ENCODE measurements around the gene GUCY1A1. TPM values are rescaled to one million over a fixed set of nuclear protein-coding genes. Genes with fewer than 3 reads are reported as not detected.

Gene GUCY1A1
- total RNA-seq, 4 donors from 2014 or later: 2.3 to 14.9 (median 7.8) TPM

DNA sequence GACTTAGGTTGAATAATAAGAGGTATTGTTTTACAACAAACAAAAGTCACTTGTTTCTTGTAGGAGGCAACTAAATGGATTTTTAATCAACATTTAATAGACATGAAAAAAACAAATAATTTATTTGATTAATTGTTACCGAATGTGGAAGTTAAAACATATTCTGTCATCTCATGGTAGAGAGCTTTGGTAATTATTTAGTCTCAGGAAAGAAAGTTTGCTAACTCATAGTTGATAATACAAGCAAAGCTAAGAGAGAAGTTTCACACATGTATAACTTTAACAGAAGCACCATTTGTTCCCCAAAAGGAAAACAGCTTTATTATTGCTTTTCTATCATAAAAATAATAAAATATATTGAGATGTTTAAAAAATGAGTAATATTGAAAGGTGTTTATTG is 44.9 kb downstream of the GUCY1A1 start:
- no peaks in the 10 kb centered on the region for H3K4me1 ChIP-seq
- no peak overlapping the region for H3K4me3 ChIP-seq
- H3K9me3 ChIP-seq: no peaks in the 10 kb centered on the region
- no peak overlapping the region for H3K27ac ChIP-seq
- DNase-seq: no peak
- no peaks in the 10 kb centered on the region for H3K27me3 ChIP-seq
- H3K36me3 ChIP-seq: no peaks in the 10 kb centered on the region
- TF ChIP-seq, protein P1, sequence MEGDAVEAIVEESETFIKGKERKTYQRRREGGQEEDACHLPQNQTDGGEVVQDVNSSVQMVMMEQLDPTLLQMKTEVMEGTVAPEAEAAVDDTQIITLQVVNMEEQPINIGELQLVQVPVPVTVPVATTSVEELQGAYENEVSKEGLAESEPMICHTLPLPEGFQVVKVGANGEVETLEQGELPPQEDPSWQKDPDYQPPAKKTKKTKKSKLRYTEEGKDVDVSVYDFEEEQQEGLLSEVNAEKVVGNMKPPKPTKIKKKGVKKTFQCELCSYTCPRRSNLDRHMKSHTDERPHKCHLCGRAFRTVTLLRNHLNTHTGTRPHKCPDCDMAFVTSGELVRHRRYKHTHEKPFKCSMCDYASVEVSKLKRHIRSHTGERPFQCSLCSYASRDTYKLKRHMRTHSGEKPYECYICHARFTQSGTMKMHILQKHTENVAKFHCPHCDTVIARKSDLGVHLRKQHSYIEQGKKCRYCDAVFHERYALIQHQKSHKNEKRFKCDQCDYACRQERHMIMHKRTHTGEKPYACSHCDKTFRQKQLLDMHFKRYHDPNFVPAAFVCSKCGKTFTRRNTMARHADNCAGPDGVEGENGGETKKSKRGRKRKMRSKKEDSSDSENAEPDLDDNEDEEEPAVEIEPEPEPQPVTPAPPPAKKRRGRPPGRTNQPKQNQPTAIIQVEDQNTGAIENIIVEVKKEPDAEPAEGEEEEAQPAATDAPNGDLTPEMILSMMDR (IDR thresholded peaks at IDR 0.05): no peak
- no peak for TF ChIP-seq POLR2A (IDR thresholded peaks at IDR 0.05)

DNA sequence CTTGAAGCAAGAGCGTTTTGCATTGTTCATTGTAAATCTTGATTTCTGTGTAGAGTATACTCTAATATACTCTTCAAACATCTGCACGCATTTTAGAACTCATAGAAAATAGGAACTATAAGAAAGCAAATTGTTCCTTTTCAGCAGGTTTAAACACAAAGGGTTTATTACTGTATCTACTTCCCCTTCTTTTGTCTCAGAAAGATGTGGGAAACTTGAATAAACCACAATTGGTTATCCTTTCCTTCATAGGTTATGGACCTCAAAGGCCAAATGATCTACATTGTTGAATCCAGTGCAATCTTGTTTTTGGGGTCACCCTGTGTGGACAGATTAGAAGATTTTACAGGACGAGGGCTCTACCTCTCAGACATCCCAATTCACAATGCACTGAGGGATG is 46.2 kb downstream of the GUCY1A1 start:
- Histone ChIP-seq H3K27me3 (no peaks in the 10 kb centered on the region), H3K4me1 (no peaks in the 10 kb centered on the region), H3K9me3 (no peaks in the 10 kb centered on the region), H3K4me3 (no peak overlapping the region), H3K27ac (no peak overlapping the region), H3K36me3 (no peaks in the 10 kb centered on the region)
- TF ChIP-seq, protein P1 (IDR thresholded peaks at IDR 0.05): no peak
- TF ChIP-seq POLR2A (IDR thresholded peaks at IDR 0.05): no peak
- DNase-seq: no peak

DNA sequence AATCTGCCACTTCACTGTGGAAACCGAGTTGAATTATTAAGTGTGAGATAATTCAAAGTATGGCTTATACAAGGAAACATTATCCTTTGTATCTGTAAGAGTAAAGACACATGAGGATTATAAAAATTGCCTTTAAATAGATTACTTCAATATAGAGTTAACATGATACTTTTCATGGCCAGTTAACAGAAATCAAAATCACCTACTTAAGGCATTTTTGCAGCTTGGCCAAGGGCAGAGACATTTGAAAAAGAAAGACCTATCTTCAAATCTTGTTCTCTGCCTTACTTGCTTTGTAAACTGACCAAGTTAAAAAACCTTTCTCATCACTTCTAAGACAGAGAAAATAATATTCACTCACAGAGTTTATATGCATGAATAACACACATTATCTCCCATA is 47.3 kb downstream of the GUCY1A1 start:
- no peaks in the 10 kb centered on the region for H3K4me1 ChIP-seq
- no peak for TF ChIP-seq POLR2A (IDR thresholded peaks at IDR 0.05)
- TF ChIP-seq, protein P1 (IDR thresholded peaks at IDR 0.05): no peak
- DNase-seq: no peak
- no peak overlapping the region for H3K27ac ChIP-seq
- H3K27me3 ChIP-seq: no peaks in the 10 kb centered on the region
- no peaks in the 10 kb centered on the region for H3K36me3 ChIP-seq
- H3K9me3 ChIP-seq: no peaks in the 10 kb centered on the region
- no peak overlapping the region for H3K4me3 ChIP-seq

DNA sequence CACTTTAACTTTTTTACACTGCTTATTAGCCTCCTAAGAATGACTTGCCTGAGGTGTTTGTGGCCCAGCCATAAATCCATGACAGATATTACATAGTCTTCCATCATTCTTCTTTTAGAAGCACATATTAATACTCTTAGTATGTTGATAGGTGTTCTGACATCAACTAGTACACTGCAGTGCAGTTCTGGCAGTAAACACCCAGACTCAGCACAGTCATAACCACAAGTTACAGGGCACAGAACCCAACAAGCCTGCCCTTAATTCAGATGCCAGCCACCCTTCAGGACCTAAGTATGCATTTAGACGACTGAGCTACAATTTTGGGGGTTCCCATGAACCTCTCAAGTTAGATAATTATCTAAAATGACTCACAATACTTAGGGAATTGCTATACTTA is 55.7 kb downstream of the GUCY1A1 start:
- Histone ChIP-seq H3K27me3 (no peaks in the 10 kb centered on the region), H3K36me3 (no peaks in the 10 kb centered on the region), H3K4me1 (no peaks in the 10 kb centered on the region), H3K27ac (no peak overlapping the region), H3K4me3 (no peak overlapping the region), H3K9me3 (no peaks in the 10 kb centered on the region)
- no peak for DNase-seq
- no peak for TF ChIP-seq POLR2A (IDR thresholded peaks at IDR 0.05)
- TF ChIP-seq, protein P1 (IDR thresholded peaks at IDR 0.05): no peak

DNA sequence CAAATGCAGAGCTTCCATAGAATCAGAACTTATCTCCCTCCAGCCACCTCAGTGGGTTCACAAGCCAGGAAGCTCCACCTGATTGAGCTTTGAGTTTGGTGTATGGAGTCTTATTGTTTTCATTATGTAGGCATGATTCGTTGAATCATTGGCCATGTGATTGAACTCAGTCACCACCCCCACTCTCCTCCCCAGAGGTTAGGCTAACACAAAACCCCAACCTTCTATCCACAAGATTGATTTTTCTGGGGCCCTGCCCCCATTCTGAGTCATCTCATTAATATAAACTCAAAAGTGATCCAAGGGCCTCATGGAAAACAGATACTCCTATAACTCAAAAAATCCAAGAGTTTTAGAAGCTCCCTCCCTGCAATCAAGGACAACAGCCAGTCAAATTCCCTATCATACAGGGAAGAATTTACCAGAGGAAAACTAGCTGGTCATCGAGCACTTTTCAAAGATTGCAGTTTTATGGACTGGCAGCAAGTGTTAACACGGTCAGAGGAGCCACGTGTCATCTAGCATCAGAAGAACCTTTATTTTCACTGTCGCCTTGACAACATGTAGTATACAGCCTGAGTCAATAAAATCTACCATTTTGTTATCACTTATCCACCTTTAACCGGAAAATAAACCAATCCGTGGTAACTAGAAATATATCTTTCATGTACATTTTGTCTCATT is 56.3 kb downstream of the GUCY1A1 start:
- H3K27ac ChIP-seq: no peak overlapping the region
- no peak for TF ChIP-seq POLR2A (IDR thresholded peaks at IDR 0.05)
- TF ChIP-seq, protein P1 (IDR thresholded peaks at IDR 0.05): no peak
- no peaks in the 10 kb centered on the region for H3K4me1 ChIP-seq
- no peaks in the 10 kb centered on the region for H3K36me3 ChIP-seq
- no peak for DNase-seq
- H3K27me3 ChIP-seq: no peaks in the 10 kb centered on the region
- H3K4me3 ChIP-seq: no peak overlapping the region
- H3K9me3 ChIP-seq: no peaks in the 10 kb centered on the region

DNA sequence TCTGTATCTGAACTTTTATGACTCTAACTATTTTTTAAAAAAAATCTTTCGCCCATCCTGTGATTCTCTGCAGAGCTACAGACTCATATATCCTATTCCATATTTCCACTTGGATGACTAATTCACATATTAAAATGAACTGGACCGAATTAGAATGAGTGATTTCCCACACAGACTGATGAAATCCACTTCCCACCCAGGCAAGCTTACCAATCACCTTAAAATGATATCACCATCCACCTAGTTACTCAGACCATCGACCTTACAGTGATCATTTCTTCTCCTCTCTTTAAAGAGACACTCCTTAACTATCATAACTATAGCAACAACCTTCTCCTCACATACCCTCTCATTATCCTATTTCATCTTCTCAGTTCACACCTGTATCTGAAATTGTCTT is 58.1 kb downstream of the GUCY1A1 start:
- Histone ChIP-seq H3K27ac (no peak overlapping the region), H3K36me3 (no peaks in the 10 kb centered on the region), H3K4me1 (no peaks in the 10 kb centered on the region), H3K9me3 (no peaks in the 10 kb centered on the region), H3K4me3 (no peak overlapping the region), H3K27me3 (no peaks in the 10 kb centered on the region)
- TF ChIP-seq, protein P1 (IDR thresholded peaks at IDR 0.05): no peak
- TF ChIP-seq POLR2A (IDR thresholded peaks at IDR 0.05): no peak
- no peak for DNase-seq
